ENCODE measurements around the gene CDKN2B-AS1.

Gene CDKN2B-AS1

DNA sequence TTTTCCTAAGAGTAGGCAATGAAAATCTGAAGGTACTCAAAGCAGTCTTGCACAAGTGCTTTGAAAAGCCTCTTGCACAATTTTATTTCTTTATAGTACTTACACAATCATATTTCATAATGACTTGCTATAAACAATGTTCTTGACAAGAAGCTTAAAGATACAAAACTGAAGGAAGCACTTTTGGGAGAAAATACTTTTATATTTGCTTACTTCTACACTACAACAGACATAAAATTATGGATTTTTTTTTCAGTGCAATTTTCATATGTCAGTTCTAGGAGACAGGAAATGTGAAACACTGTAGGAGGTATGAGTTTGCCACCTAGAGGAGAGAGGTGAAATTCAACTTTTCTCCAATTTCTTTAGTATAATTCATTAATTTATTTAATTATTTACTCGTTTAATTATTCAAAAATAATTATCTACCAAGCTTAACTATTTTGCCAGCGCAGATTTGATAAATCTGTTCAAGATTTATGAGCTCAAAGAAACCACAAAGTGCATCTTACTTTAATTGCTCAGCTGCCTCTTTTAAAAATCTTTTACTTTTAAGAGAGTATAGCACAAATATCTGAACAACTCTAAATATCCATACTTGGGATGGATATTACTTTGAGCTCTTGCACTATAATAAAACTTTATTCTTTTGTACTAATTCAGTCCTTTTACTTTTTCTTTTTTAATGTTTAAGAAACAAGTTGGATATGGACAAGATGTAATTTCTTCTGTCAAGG is 43.5 kb downstream of the CDKN2B-AS1 start:
- Histone ChIP-seq H4K91ac (ENCODE audit: low read depth, low read length, poor library complexity) (no peak overlapping the region), H3K4me2 (ENCODE audit: insufficient read depth, low read length, poor library complexity, severe bottlenecking) (no peak overlapping the region), H2BK15ac (ENCODE audit: low read length) (no peak overlapping the region), H3K27me3 (ENCODE audit: control insufficient read depth in 3 of 3, insufficient read depth in 3 of 3, low read depth in 1 of 3, low read length in 3 of 3) (no peaks in the 10 kb centered on the region), H3K9me3 (replicated peaks in 1 of 2; ENCODE audit: control insufficient read depth in 2 of 2, insufficient read depth in 1 of 2, low read depth in 1 of 2, low read length in 2 of 2) (no peaks in the 10 kb centered on the region), H3K36me3 (replicated peaks in 1 of 2; ENCODE audit: control insufficient read depth in 2 of 2, insufficient read depth in 2 of 2, low read length in 2 of 2) (no peaks in the 10 kb centered on the region), H3K27ac (replicated peaks; ENCODE audit: low read length) (no peak overlapping the region), H3K9ac (ENCODE audit: low read depth, low read length, poor library complexity) (no peak overlapping the region), H2BK12ac (ENCODE audit: low read length) (no peak overlapping the region), H2AFZ (ENCODE audit: low read length) (no peak overlapping the region), H3K4me3 (ENCODE audit: low read length in 2 of 2) (no peak overlapping the region), H3K14ac (ENCODE audit: low read length) (no peak overlapping the region), H2BK120ac (ENCODE audit: low read depth, low read length) (no peak overlapping the region), H3K18ac (ENCODE audit: low read length) (no peak overlapping the region), H3K79me1 (ENCODE audit: low read depth, low read length) (no peaks in the 10 kb centered on the region), H3K23ac (ENCODE audit: low read depth, low read length, poor library complexity) (no peak overlapping the region), H4K8ac (ENCODE audit: low read depth, low read length) (no peak overlapping the region), H3K4ac (ENCODE audit: low read length) (no peak overlapping the region), H3K4me1 (ENCODE audit: control insufficient read depth in 2 of 2, insufficient read depth in 1 of 2, low read depth in 1 of 2, low read length in 2 of 2) (no peaks in the 10 kb centered on the region), H2BK5ac (ENCODE audit: low read length) (no peak overlapping the region), H2AK5ac (ENCODE audit: low read depth, low read length) (no peak overlapping the region)
- no peak for DNase-seq (ENCODE audit: low spot score)
- WGBS, 2 donors (ENCODE audit: extremely low coverage in 2 of 2, insufficient read length in 2 of 2, insufficient replicate concordance in 1 of 2) = no CpG with 5 or more reads among the region's 2 CpGs

DNA sequence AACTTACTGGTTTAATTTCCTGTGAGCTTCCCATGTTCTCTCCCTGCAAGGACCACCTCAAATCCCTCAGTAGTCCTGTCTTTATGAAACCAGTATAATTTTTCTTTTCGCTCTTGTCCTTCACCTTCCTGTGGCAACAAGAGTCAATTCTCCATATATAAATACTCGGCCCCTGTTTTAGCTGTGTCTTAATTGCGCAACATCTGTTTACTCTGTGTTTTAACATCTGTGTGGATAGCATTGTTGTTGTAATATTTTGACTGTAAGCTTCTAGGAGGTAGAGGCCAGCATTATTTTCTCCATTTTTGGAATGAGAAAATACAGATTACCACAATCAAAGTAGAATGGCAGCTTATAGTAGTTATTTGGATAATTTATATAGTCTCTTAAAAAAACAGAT is 44.7 kb downstream of the CDKN2B-AS1 start:
- no peak overlapping the region for H4K91ac ChIP-seq (ENCODE audit: low read depth, low read length, poor library complexity)
- H3K4ac ChIP-seq (ENCODE audit: low read length) = no peak overlapping the region
- H2BK5ac ChIP-seq (ENCODE audit: low read length) = no peak overlapping the region
- H3K4me1 ChIP-seq (ENCODE audit: control insufficient read depth in 2 of 2, insufficient read depth in 1 of 2, low read depth in 1 of 2, low read length in 2 of 2) = no peaks in the 10 kb centered on the region
- no CpG with 5 or more reads among the region's 3 CpGs for WGBS, 2 donors (ENCODE audit: extremely low coverage in 2 of 2, insufficient read length in 2 of 2, insufficient replicate concordance in 1 of 2)
- H2AFZ ChIP-seq (ENCODE audit: low read length) = no peak overlapping the region
- no peaks in the 10 kb centered on the region for H3K79me1 ChIP-seq (ENCODE audit: low read depth, low read length)
- no peak overlapping the region for H3K27ac ChIP-seq (replicated peaks; ENCODE audit: low read length)
- no peak overlapping the region for H3K9ac ChIP-seq (ENCODE audit: low read depth, low read length, poor library complexity)
- no peak overlapping the region for H3K23ac ChIP-seq (ENCODE audit: low read depth, low read length, poor library complexity)
- H3K4me2 ChIP-seq (ENCODE audit: insufficient read depth, low read length, poor library complexity, severe bottlenecking) = no peak overlapping the region
- H3K36me3 ChIP-seq (replicated peaks in 1 of 2; ENCODE audit: control insufficient read depth in 2 of 2, insufficient read depth in 2 of 2, low read length in 2 of 2) = no peaks in the 10 kb centered on the region
- no peaks in the 10 kb centered on the region for H3K27me3 ChIP-seq (ENCODE audit: control insufficient read depth in 3 of 3, insufficient read depth in 3 of 3, low read depth in 1 of 3, low read length in 3 of 3)
- no peak overlapping the region for H2BK12ac ChIP-seq (ENCODE audit: low read length)
- H3K18ac ChIP-seq (ENCODE audit: low read length) = no peak overlapping the region
- H2AK5ac ChIP-seq (ENCODE audit: low read depth, low read length) = no peak overlapping the region
- H3K14ac ChIP-seq (ENCODE audit: low read length) = no peak overlapping the region
- DNase-seq (ENCODE audit: low spot score) = no peak
- H3K9me3 ChIP-seq (replicated peaks in 1 of 2; ENCODE audit: control insufficient read depth in 2 of 2, insufficient read depth in 1 of 2, low read depth in 1 of 2, low read length in 2 of 2) = no peaks in the 10 kb centered on the region
- H2BK15ac ChIP-seq (ENCODE audit: low read length) = no peak overlapping the region
- no peak overlapping the region for H4K8ac ChIP-seq (ENCODE audit: low read depth, low read length)
- H3K4me3 ChIP-seq (ENCODE audit: low read length in 2 of 2) = no peak overlapping the region
- H2BK120ac ChIP-seq (ENCODE audit: low read depth, low read length) = no peak overlapping the region

DNA sequence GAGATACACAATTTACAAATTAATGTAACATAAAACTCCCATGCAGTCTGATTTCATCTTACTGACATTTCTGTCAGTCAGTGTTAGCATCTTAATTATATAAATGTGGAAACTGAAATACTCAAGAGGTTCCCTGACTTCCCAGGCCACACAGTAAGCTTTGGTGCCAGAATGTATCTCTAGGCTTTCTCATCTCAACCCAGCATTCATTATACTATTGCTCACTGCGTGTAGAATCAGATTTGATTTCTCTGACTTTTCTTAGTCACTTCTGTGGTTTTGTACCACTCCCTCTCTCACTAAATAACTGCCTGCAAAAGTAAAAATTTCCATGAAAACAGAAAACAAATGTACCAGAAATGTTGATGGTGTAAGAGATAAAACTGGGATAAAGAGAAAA is 46.2 kb downstream of the CDKN2B-AS1 start:
- H4K91ac ChIP-seq (ENCODE audit: low read depth, low read length, poor library complexity) = no peak overlapping the region
- no peaks in the 10 kb centered on the region for H3K36me3 ChIP-seq (replicated peaks in 1 of 2; ENCODE audit: control insufficient read depth in 2 of 2, insufficient read depth in 2 of 2, low read length in 2 of 2)
- H3K18ac ChIP-seq (ENCODE audit: low read length) = no peak overlapping the region
- H2BK120ac ChIP-seq (ENCODE audit: low read depth, low read length) = no peak overlapping the region
- no peak for DNase-seq (ENCODE audit: low spot score)
- H2BK12ac ChIP-seq (ENCODE audit: low read length) = no peak overlapping the region
- H3K9me3 ChIP-seq (replicated peaks in 1 of 2; ENCODE audit: control insufficient read depth in 2 of 2, insufficient read depth in 1 of 2, low read depth in 1 of 2, low read length in 2 of 2) = no peaks in the 10 kb centered on the region
- H3K27ac ChIP-seq (replicated peaks; ENCODE audit: low read length) = no peak overlapping the region
- H2BK5ac ChIP-seq (ENCODE audit: low read length) = no peak overlapping the region
- H3K27me3 ChIP-seq (ENCODE audit: control insufficient read depth in 3 of 3, insufficient read depth in 3 of 3, low read depth in 1 of 3, low read length in 3 of 3) = no peaks in the 10 kb centered on the region
- H3K79me1 ChIP-seq (ENCODE audit: low read depth, low read length) = no peaks in the 10 kb centered on the region
- H3K23ac ChIP-seq (ENCODE audit: low read depth, low read length, poor library complexity) = no peak overlapping the region
- H4K8ac ChIP-seq (ENCODE audit: low read depth, low read length) = no peak overlapping the region
- H3K9ac ChIP-seq (ENCODE audit: low read depth, low read length, poor library complexity) = no peak overlapping the region
- WGBS, 2 donors (ENCODE audit: extremely low coverage in 2 of 2, insufficient read length in 2 of 2, insufficient replicate concordance in 1 of 2) = no CpG with 5 or more reads among the region's 1 CpG
- H3K4me1 ChIP-seq (ENCODE audit: control insufficient read depth in 2 of 2, insufficient read depth in 1 of 2, low read depth in 1 of 2, low read length in 2 of 2) = no peaks in the 10 kb centered on the region
- H2AK5ac ChIP-seq (ENCODE audit: low read depth, low read length) = no peak overlapping the region
- H3K14ac ChIP-seq (ENCODE audit: low read length) = no peak overlapping the region
- no peak overlapping the region for H3K4ac ChIP-seq (ENCODE audit: low read length)
- H3K4me3 ChIP-seq (ENCODE audit: low read length in 2 of 2) = no peak overlapping the region
- H2BK15ac ChIP-seq (ENCODE audit: low read length) = no peak overlapping the region
- no peak overlapping the region for H3K4me2 ChIP-seq (ENCODE audit: insufficient read depth, low read length, poor library complexity, severe bottlenecking)
- no peak overlapping the region for H2AFZ ChIP-seq (ENCODE audit: low read length)

DNA sequence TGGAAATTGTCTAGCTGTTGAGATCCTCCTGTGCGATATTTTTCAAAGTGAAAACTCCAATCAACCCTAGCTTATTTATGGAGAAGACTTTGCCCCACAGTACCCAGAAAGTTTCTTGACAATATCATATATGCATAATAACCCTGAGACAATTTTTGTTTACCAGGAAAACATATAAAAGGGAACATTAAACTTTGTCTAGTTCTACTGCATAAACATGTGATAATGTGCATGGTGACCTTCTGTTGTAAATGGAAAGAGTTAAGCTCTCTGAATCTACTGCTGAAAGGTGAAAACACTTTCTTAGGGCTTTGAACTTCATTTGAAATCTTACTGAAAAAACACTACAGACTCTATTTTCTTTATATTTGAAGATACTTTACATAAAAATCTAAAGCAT is 46.8 kb downstream of the CDKN2B-AS1 start:
- Histone ChIP-seq H3K9me3 (replicated peaks in 1 of 2; ENCODE audit: control insufficient read depth in 2 of 2, insufficient read depth in 1 of 2, low read depth in 1 of 2, low read length in 2 of 2) (no peaks in the 10 kb centered on the region), H3K23ac (ENCODE audit: low read depth, low read length, poor library complexity) (no peak overlapping the region), H3K27me3 (ENCODE audit: control insufficient read depth in 3 of 3, insufficient read depth in 3 of 3, low read depth in 1 of 3, low read length in 3 of 3) (no peaks in the 10 kb centered on the region), H2AK5ac (ENCODE audit: low read depth, low read length) (no peak overlapping the region), H3K4me2 (ENCODE audit: insufficient read depth, low read length, poor library complexity, severe bottlenecking) (no peak overlapping the region), H3K4ac (ENCODE audit: low read length) (no peak overlapping the region), H2BK12ac (ENCODE audit: low read length) (no peak overlapping the region), H2AFZ (ENCODE audit: low read length) (no peak overlapping the region), H4K91ac (ENCODE audit: low read depth, low read length, poor library complexity) (no peak overlapping the region), H2BK120ac (ENCODE audit: low read depth, low read length) (no peak overlapping the region), H3K27ac (replicated peaks; ENCODE audit: low read length) (no peak overlapping the region), H3K9ac (ENCODE audit: low read depth, low read length, poor library complexity) (no peak overlapping the region), H3K14ac (ENCODE audit: low read length) (no peak overlapping the region), H3K4me3 (ENCODE audit: low read length in 2 of 2) (no peak overlapping the region), H3K36me3 (replicated peaks in 1 of 2; ENCODE audit: control insufficient read depth in 2 of 2, insufficient read depth in 2 of 2, low read length in 2 of 2) (no peaks in the 10 kb centered on the region), H3K18ac (ENCODE audit: low read length) (no peak overlapping the region), H3K4me1 (ENCODE audit: control insufficient read depth in 2 of 2, insufficient read depth in 1 of 2, low read depth in 1 of 2, low read length in 2 of 2) (no peaks in the 10 kb centered on the region), H2BK5ac (ENCODE audit: low read length) (no peak overlapping the region), H4K8ac (ENCODE audit: low read depth, low read length) (no peak overlapping the region), H2BK15ac (ENCODE audit: low read length) (no peak overlapping the region), H3K79me1 (ENCODE audit: low read depth, low read length) (no peaks in the 10 kb centered on the region)
- no peak for DNase-seq (ENCODE audit: low spot score)
- no CpG with 5 or more reads among the region's 1 CpG for WGBS, 2 donors (ENCODE audit: extremely low coverage in 2 of 2, insufficient read length in 2 of 2, insufficient replicate concordance in 1 of 2)
